NCI-H748 treated with DMSO at 0.1 percent for 48 hours (cell line): ENCODE results near the gene TAB2.
"Not testable (repeated sequence)": the region's sequence is repeated elsewhere in the genome, so short reads cannot be mapped to it uniquely, and the experiment has no call there.

ENCODE experiments used
- DNase-seq: peaks from one replicate; lab custom pipeline; 2025; lab: John Stamatoyannopoulos, UW

The TAB2 gene

GRCh38 chr6:149334201-149334600, 16.7 kb downstream of the TAB2 start:
- DNase-seq = no peak

- DNase-seq = no peak
These were observed 17.2 kb downstream of the TAB2 start for GRCh38 chr6:149334682-149335160.

- DNase-seq = no peak
These were observed 18.6 kb downstream of the TAB2 start for GRCh38 chr6:149335924-149336608.

- no peak for DNase-seq
These were observed 19.1 kb downstream of the TAB2 start for GRCh38 chr6:149336609-149336928.

GRCh38 chr6:149337320-149337719, 19.8 kb downstream of the TAB2 start:
- DNase-seq = no peak

- no peak for DNase-seq
These were observed 22.7 kb downstream of the TAB2 start for GRCh38 chr6:149340200-149340599.

GRCh38 chr6:149342525-149342924, 25.0 kb downstream of the TAB2 start:
- no peak for DNase-seq

- no peak for DNase-seq
These were observed 26.0 kb downstream of the TAB2 start for GRCh38 chr6:149343501-149343900.

- no peak for DNase-seq
These were observed 28.6 kb downstream of the TAB2 start for GRCh38 chr6:149346078-149346477.

- DNase-seq = no peak
These were observed 29.6 kb downstream of the TAB2 start for GRCh38 chr6:149347067-149347466.

GRCh38 chr6:149349279-149349678, 31.8 kb downstream of the TAB2 start:
- not testable (repeated sequence) for DNase-seq

GRCh38 chr6:149354009-149354408, 36.5 kb downstream of the TAB2 start:
- peak; percentile 64 for DNase-seq

- no peak for DNase-seq
These were observed 38.7 kb downstream of the TAB2 start for GRCh38 chr6:149356081-149356750.

GRCh38 chr6:149357726-149358538, 40.4 kb downstream of the TAB2 start:
- DNase-seq = no peak

- no peak for DNase-seq
These were observed 41.9 kb downstream of the TAB2 start for GRCh38 chr6:149359440-149359839.

GRCh38 chr6:149360536-149360935, 43.0 kb downstream of the TAB2 start:
- DNase-seq = no peak

- DNase-seq = no peak
These were observed 44.8 kb downstream of the TAB2 start for GRCh38 chr6:149362289-149362688.

GRCh38 chr6:149363154-149363553, 45.6 kb downstream of the TAB2 start:
- DNase-seq = no peak

- DNase-seq = no peak
These were observed 47.0 kb downstream of the TAB2 start for GRCh38 chr6:149364557-149364956.

GRCh38 chr6:149365197-149365596, 47.7 kb downstream of the TAB2 start:
- no peak for DNase-seq

- no peak for DNase-seq
These were observed 48.9 kb downstream of the TAB2 start for GRCh38 chr6:149366267-149366921.

- DNase-seq = no peak
These were observed 50.6 kb downstream of the TAB2 start for GRCh38 chr6:149368065-149368464.
